Left ventricle myocardium inferior (tissue), 1 donor: ENCODE results near the gene PRSS12. TPM values are rescaled to one million over a fixed set of nuclear protein-coding genes. Genes with fewer than 3 reads are reported as not detected.
"Not testable (repeated sequence)": the region's sequence is repeated elsewhere in the genome, so short reads cannot be mapped to it uniquely, and the experiment has no call there.

ENCODE experiments used
- DNase-seq: peaks from one replicate; pipeline ENCODE4 v3.0.0-alpha.2; 2020
- H3K27ac ChIP-seq: fragments of 200-600 bp; replicated peaks from 2 replicates; pipeline ENCODE4 v1.8.0; 2021
- H3K27me3 ChIP-seq: fragments of 200-600 bp; 2 replicates; pipeline ENCODE4 v1.8.0; 2021; ENCODE audit warnings: low read depth
- H3K36me3 ChIP-seq: fragments of 200-600 bp; 2 replicates; pipeline ENCODE4 v1.8.0; 2021
- H3K4me1 ChIP-seq: fragments of 200-600 bp; 2 replicates; pipeline ENCODE4 v1.8.0; 2021
- H3K4me3 ChIP-seq: fragments of 200-600 bp; 2 replicates; pipeline ENCODE4 v1.8.0; 2021; ENCODE audit warnings: mild to moderate bottlenecking, moderate library complexity
- H3K9me3 ChIP-seq: fragments of 200-600 bp; replicated peaks from 2 replicates; pipeline ENCODE4 v1.8.0; 2021
- intact Hi-C: fragments of 100-400 bp; cut with micrococcal nuclease; formaldehyde crosslinking; loops from one replicate; pipeline ENCODE4 v1.11.0; 2022
- total RNA-seq: library from RNA; stranded (reverse); fragmentation: NEBNext Ultra II Directional; extraction: Animal tissue kit (Norgen Biotek cat#: 25700); gene quantifications from one replicate; pipeline ENCODE4 v1.2.1, GENCODE V29; 2021
- TF ChIP-seq, protein P1 (sequence below): fragments of 200-600 bp; IDR thresholded peaks from 2 replicates; pipeline ENCODE4 v1.8.0; 2021; ENCODE audit warnings: antibody characterized with exemption, mild to moderate bottlenecking, borderline replicate concordance
- donor health status: DM: no; HTN: yes; CAD: no; lungs with severe emphysema.

Gene PRSS12
- total RNA-seq, 1 donor from 2014 or later, result not detected

DNA sequence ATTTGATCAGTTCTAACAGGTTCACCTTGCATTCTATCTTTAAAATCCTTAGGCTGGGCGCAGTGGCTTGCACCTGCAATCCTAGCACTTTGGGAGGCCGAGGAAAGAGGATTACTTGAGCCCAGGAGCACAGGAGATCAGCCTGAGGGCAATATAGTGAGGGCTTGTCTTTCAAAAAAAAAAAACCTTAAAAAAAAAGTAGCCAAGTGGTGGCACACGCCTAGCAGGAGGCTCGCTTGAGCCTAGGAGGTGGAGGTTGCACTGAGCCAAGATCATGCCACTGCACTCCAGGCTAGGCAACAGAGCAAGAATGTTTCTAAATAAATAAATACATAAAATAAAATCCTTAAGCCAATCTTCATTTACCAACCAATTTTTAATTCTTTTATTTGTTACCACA, 75.6 kb downstream of the PRSS12 start:
- H3K4me1 ChIP-seq, result peaks cover 42% of the 10 kb centered on the region
- no peak for DNase-seq
- TF ChIP-seq, protein P1, sequence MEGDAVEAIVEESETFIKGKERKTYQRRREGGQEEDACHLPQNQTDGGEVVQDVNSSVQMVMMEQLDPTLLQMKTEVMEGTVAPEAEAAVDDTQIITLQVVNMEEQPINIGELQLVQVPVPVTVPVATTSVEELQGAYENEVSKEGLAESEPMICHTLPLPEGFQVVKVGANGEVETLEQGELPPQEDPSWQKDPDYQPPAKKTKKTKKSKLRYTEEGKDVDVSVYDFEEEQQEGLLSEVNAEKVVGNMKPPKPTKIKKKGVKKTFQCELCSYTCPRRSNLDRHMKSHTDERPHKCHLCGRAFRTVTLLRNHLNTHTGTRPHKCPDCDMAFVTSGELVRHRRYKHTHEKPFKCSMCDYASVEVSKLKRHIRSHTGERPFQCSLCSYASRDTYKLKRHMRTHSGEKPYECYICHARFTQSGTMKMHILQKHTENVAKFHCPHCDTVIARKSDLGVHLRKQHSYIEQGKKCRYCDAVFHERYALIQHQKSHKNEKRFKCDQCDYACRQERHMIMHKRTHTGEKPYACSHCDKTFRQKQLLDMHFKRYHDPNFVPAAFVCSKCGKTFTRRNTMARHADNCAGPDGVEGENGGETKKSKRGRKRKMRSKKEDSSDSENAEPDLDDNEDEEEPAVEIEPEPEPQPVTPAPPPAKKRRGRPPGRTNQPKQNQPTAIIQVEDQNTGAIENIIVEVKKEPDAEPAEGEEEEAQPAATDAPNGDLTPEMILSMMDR, result no peak
- no peak overlapping the region for H3K27ac ChIP-seq
- H3K36me3 ChIP-seq, result no peaks in the 10 kb centered on the region
- no peak overlapping the region for H3K4me3 ChIP-seq
- peaks cover 3% of the 10 kb centered on the region for H3K27me3 ChIP-seq
- intact Hi-C loops, result no loop called here
- no peaks in the 10 kb centered on the region for H3K9me3 ChIP-seq

DNA sequence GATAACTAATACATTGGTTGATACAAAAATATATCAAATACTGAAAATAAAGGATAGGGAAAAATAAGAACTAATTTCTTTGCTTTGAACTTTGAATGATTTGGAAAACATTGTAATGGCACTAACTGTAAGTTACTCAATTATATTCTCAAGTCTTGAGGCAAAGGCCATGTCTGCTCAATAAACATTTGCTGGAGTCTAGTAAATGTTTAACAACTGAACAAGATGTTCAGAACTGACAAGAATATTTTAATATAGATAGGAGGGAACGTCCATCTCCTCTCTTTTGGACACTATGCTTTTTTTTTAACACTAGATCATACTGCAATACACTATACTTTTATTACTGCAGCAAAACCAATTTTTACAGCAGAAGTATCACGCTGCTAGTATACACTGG, 76.2 kb downstream of the PRSS12 start:
- peaks cover 35% of the 10 kb centered on the region for H3K4me1 ChIP-seq
- H3K27me3 ChIP-seq, result peaks cover 9% of the 10 kb centered on the region
- intact Hi-C loops, result no loop called here
- TF ChIP-seq, protein P1, result no peak
- H3K27ac ChIP-seq, result no peak overlapping the region
- no peak overlapping the region for H3K4me3 ChIP-seq
- H3K36me3 ChIP-seq, result no peaks in the 10 kb centered on the region
- DNase-seq, result no peak
- no peaks in the 10 kb centered on the region for H3K9me3 ChIP-seq

DNA sequence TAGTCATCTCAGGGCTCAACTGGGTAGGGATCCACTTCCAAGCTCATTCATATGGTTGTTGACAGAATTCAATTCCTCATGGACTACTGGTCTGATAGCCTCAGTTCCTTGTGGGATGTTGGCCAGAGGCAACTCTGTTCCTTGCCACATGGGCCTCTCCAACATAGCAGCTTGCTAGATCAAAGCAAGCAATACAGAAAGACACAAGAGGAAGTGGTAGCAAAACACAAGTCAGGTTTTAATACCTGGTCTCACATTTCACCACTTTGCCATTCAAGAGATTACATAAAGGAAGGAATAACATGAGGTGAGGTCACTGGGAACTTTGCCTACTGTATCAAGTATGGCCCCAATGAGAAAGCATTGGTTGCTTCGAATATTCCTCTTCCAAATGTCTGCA, 79.2 kb downstream of the PRSS12 start:
- TF ChIP-seq, protein P1, result no peak
- no peak overlapping the region for H3K4me3 ChIP-seq
- peaks cover 7% of the 10 kb centered on the region for H3K4me1 ChIP-seq
- intact Hi-C loops, result no loop called here
- DNase-seq, result no peak
- peaks cover 14% of the 10 kb centered on the region for H3K27me3 ChIP-seq
- no peaks in the 10 kb centered on the region for H3K9me3 ChIP-seq
- H3K27ac ChIP-seq, result no peak overlapping the region
- no peaks in the 10 kb centered on the region for H3K36me3 ChIP-seq

DNA sequence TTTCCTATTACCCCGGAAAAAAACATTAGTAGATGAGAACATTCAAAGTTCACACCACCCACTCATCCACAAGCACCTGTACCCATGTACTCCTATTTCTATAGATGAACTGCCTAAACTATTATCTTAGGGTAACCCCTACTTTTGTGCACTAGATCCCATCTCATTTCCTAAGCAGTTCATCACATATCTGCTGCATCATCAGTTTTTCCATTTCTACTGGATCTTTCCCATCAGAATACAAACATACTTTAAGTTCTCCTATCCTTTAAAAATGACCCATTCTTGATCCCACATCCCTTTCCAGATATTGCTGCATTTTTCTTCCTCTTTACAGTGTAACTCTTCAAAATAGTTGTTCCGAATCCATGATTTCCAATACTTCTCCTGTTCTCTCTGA, 81.0 kb downstream of the PRSS12 start:
- TF ChIP-seq, protein P1, result no peak
- Histone ChIP-seq H3K36me3 (no peaks in the 10 kb centered on the region), H3K4me1 (no peaks in the 10 kb centered on the region), H3K27me3 (peaks cover 20% of the 10 kb centered on the region), H3K27ac (no peak overlapping the region), H3K4me3 (no peak overlapping the region), H3K9me3 (no peaks in the 10 kb centered on the region)
- intact Hi-C loops, result no loop called here
- DNase-seq, result no peak

DNA sequence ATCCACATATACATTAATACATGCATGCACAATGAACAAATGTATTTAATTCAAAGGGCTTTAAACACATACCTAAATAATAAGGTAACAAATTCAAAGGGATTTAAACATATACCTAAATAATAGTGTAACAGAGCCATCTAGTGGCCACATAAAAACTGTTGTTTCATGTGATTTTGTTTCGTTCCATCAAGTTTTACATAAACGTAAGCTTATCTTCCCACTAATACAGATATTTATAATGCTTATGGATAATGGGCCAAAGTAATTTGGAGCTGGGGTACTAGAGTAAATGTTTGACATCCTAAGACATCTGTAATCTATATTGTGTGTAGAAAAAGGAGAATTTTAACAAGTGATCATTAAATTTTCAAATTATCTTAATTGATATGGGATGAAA, 82.3 kb downstream of the PRSS12 start:
- Histone ChIP-seq H3K36me3 (no peaks in the 10 kb centered on the region), H3K4me1 (peaks cover 3% of the 10 kb centered on the region), H3K27ac (no peak overlapping the region), H3K27me3 (peaks cover 31% of the 10 kb centered on the region), H3K4me3 (no peak overlapping the region), H3K9me3 (no peaks in the 10 kb centered on the region)
- no peak for DNase-seq
- TF ChIP-seq, protein P1, result peak; percentile 62
- intact Hi-C loops, result no loop called here

DNA sequence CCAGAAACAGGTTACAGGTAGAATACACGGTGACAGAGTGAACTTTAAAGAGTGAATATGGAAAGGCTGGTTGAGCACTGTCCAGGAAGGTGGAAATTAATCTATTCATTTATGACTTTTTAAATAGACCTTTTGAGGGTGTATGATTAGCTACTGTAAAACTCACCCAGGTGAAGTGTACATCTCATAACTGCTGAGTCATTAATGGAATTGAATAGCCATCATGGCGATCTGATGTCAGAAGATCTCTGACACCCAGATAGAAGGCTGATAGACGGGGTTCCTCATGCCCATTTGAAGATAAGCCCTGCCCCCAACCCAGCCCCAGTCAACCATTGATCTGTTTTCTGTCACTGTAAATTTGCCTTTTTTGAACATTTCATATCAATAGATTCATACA, 84.0 kb downstream of the PRSS12 start:
- Histone ChIP-seq H3K36me3 (no peaks in the 10 kb centered on the region), H3K4me3 (no peak overlapping the region), H3K4me1 (peaks cover 8% of the 10 kb centered on the region), H3K9me3 (no peaks in the 10 kb centered on the region), H3K27me3 (peaks cover 48% of the 10 kb centered on the region), H3K27ac (no peak overlapping the region)
- TF ChIP-seq, protein P1, result no peak
- no peak for DNase-seq
- intact Hi-C loops, result no loop called here

DNA sequence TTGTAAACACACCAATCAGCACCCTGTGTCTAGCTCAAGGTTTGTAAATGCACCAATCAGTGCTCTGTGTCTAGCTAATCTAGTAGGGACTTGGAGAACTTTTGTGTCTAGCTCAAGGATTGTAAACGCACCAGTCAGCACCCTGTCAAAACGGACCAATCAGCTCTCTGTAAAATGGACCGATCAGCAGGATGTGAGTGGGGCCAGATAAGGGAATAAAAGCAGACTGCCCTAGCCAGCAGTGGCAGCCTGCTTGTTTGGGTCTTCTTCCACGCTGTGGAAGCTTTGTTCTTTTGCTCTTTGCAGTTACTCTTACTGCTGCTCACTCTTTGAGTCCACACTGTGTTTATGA, 86.7 kb downstream of the PRSS12 start:
- H3K36me3 ChIP-seq, H3K27ac ChIP-seq, DNase-seq, intact Hi-C loops, H3K9me3 ChIP-seq, H3K4me1 ChIP-seq: not testable (repeated sequence)
- H3K4me3 ChIP-seq, result peak overlapping the region; percentile 70
- peaks cover 53% of the 10 kb centered on the region for H3K27me3 ChIP-seq
